ENCODE data around the gene TEKT4.

GRCh38 chr2:94873362-94874276 is 2.4 kb downstream of the TEKT4 start:
- TF ChIP-seq CEBPB (IDR thresholded peaks at IDR 0.05) = no peak
- TF ChIP-seq ZNF302 (CRISPR knock-in tag; IDR thresholded peaks at IDR 0.05) = no peak
- TF ChIP-seq, protein P1, sequence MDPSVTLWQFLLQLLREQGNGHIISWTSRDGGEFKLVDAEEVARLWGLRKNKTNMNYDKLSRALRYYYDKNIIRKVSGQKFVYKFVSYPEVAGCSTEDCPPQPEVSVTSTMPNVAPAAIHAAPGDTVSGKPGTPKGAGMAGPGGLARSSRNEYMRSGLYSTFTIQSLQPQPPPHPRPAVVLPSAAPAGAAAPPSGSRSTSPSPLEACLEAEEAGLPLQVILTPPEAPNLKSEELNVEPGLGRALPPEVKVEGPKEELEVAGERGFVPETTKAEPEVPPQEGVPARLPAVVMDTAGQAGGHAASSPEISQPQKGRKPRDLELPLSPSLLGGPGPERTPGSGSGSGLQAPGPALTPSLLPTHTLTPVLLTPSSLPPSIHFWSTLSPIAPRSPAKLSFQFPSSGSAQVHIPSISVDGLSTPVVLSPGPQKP (IDR thresholded peaks at IDR 0.05; ENCODE audit: low read depth, low read length) = no peak
- no peak for TF ChIP-seq JUNB (IDR thresholded peaks at IDR 0.05)
- TF ChIP-seq PHF8 (IDR thresholded peaks at IDR 0.05; ENCODE audit: borderline replicate concordance, low read depth) = no peak
- no peak for TF ChIP-seq FOSL2 (IDR thresholded peaks at IDR 0.05)
- TF ChIP-seq FOSL2 (CRISPR knock-in tag; IDR thresholded peaks at IDR 0.05) = no peak
- TF ChIP-seq, protein P2, sequence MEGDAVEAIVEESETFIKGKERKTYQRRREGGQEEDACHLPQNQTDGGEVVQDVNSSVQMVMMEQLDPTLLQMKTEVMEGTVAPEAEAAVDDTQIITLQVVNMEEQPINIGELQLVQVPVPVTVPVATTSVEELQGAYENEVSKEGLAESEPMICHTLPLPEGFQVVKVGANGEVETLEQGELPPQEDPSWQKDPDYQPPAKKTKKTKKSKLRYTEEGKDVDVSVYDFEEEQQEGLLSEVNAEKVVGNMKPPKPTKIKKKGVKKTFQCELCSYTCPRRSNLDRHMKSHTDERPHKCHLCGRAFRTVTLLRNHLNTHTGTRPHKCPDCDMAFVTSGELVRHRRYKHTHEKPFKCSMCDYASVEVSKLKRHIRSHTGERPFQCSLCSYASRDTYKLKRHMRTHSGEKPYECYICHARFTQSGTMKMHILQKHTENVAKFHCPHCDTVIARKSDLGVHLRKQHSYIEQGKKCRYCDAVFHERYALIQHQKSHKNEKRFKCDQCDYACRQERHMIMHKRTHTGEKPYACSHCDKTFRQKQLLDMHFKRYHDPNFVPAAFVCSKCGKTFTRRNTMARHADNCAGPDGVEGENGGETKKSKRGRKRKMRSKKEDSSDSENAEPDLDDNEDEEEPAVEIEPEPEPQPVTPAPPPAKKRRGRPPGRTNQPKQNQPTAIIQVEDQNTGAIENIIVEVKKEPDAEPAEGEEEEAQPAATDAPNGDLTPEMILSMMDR (IDR thresholded peaks at IDR 0.05) = no peak
- TF ChIP-seq SMC3 (IDR thresholded peaks at IDR 0.05) = no peak
- TF ChIP-seq RNF2 (IDR thresholded peaks at IDR 0.05; ENCODE audit: borderline replicate concordance, low read depth) = no peak
- TF ChIP-seq, protein P3, sequence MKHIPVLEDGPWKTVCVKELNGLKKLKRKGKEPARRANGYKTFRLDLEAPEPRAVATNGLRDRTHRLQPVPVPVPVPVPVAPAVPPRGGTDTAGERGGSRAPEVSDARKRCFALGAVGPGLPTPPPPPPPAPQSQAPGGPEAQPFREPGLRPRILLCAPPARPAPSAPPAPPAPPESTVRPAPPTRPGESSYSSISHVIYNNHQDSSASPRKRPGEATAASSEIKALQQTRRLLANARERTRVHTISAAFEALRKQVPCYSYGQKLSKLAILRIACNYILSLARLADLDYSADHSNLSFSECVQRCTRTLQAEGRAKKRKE (CRISPR knock-in tag; IDR thresholded peaks at IDR 0.05; ENCODE audit: low read depth) = no peak
- no peak for TF ChIP-seq EP300 (IDR thresholded peaks at IDR 0.05)
